ENCODE data around the gene CPPED1. TPM values are rescaled to one million over a fixed set of nuclear protein-coding genes. Genes with fewer than 3 reads are reported as not detected.

CPPED1 gene
- total and polyA plus RNA-seq, 8 donors = 9.1 to 33.3 (median 9.8) TPM

GRCh38 chr16:12747827-12748226, 55.9 kb downstream of the CPPED1 start:
- TF ChIP-seq, protein P1, sequence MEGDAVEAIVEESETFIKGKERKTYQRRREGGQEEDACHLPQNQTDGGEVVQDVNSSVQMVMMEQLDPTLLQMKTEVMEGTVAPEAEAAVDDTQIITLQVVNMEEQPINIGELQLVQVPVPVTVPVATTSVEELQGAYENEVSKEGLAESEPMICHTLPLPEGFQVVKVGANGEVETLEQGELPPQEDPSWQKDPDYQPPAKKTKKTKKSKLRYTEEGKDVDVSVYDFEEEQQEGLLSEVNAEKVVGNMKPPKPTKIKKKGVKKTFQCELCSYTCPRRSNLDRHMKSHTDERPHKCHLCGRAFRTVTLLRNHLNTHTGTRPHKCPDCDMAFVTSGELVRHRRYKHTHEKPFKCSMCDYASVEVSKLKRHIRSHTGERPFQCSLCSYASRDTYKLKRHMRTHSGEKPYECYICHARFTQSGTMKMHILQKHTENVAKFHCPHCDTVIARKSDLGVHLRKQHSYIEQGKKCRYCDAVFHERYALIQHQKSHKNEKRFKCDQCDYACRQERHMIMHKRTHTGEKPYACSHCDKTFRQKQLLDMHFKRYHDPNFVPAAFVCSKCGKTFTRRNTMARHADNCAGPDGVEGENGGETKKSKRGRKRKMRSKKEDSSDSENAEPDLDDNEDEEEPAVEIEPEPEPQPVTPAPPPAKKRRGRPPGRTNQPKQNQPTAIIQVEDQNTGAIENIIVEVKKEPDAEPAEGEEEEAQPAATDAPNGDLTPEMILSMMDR (IDR thresholded peaks at IDR 0.05) = no peak
- intact Hi-C loops (cut with DNase I) = no loop called here
- no peak for DNase-seq
- Histone ChIP-seq H3K36me3 (no peaks in the 10 kb centered on the region), H3K27ac (no peak overlapping the region), H3K4me3 (no peak overlapping the region), H3K27me3 (no peaks in the 10 kb centered on the region), H3K9me3 (peaks cover 4 to 11% of the 10 kb centered on the region in 2 donors), H3K4me1 (no peaks in the 10 kb centered on the region)
- no peak for ATAC-seq

- DNase-seq (no peak), ATAC-seq (no peak)
- no peaks in the 10 kb centered on the region for H3K27me3 ChIP-seq
- TF ChIP-seq, protein P1 (IDR thresholded peaks at IDR 0.05) = no peak
- no peaks in the 10 kb centered on the region for H3K36me3 ChIP-seq
- H3K4me3 ChIP-seq = no peak overlapping the region
- intact Hi-C loops (cut with DNase I) = no loop called here
- H3K27ac ChIP-seq = no peak overlapping the region
- H3K4me1 ChIP-seq = no peaks in the 10 kb centered on the region
- peaks cover 4 to 11% of the 10 kb centered on the region in 2 donors for H3K9me3 ChIP-seq
Observed at GRCh38 chr16:12747261-12747660, 56.4 kb downstream of the CPPED1 start.

DNA sequence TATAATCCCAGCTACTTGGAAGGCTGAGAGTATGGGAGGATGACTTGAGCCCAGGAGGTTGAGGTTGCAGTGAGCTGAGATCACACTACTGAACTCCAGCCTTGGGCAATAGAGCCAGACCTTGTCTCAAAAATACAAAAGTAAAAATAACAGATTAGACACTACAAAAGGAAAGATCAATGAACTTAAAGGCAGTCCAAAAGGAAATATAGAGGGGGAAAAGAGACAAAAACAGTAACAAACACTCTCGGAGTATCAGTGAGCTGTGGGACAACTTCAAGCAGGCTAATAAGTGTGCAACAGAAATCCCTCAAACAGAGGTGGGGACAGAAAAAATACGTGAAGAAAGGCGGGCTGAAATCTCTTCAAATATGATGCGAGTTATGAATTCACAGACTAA, 58.8 kb downstream of the CPPED1 start:
- no peaks in the 10 kb centered on the region for H3K4me1 ChIP-seq
- H3K27ac ChIP-seq = no peak overlapping the region
- DNase-seq (no peak), ATAC-seq (no peak)
- H3K27me3 ChIP-seq = no peaks in the 10 kb centered on the region
- peaks cover 4 to 11% of the 10 kb centered on the region in 2 donors for H3K9me3 ChIP-seq
- TF ChIP-seq, protein P1 (IDR thresholded peaks at IDR 0.05) = no peak
- intact Hi-C loops (cut with DNase I) = no loop called here
- H3K36me3 ChIP-seq = peaks cover 0 to 16% of the 10 kb centered on the region in 2 donors
- no peak overlapping the region for H3K4me3 ChIP-seq

DNA sequence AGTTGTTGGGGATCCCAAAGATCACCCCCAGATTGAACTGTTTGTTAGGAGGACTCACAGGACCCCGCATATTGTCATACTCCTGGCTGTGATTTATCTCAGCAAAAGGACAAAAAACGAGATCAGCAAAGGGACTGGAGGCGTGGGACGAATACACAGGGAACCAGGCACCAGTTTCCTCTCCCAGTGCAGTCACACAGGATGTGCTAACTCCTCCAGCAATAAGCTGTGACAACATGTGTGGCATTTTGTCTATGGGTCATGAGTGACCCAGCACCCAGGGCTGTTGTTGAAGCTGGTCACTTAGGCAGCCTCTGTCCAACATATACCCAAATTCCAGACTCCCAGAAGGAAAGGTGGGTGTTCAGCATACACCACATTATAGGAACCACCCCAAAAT, 60.9 kb downstream of the CPPED1 start:
- Histone ChIP-seq H3K9me3 (peaks cover 4 to 11% of the 10 kb centered on the region in 2 donors), H3K27me3 (no peaks in the 10 kb centered on the region), H3K36me3 (peaks cover 0 to 23% of the 10 kb centered on the region in 2 donors), H3K4me1 (no peaks in the 10 kb centered on the region), H3K4me3 (no peak overlapping the region), H3K27ac (no peak overlapping the region)
- intact Hi-C loops (cut with DNase I) = no loop called here
- TF ChIP-seq, protein P1 (IDR thresholded peaks at IDR 0.05) = no peak
- ATAC-seq = no peak
- no peak for DNase-seq

- H3K27me3 ChIP-seq = no peaks in the 10 kb centered on the region
- DNase-seq = no peak
- intact Hi-C loops (cut with DNase I) = no loop called here
- no peak overlapping the region for H3K27ac ChIP-seq
- TF ChIP-seq, protein P1 (IDR thresholded peaks at IDR 0.05) = no peak
- no peaks in the 10 kb centered on the region for H3K4me1 ChIP-seq
- peaks cover 0 to 35% of the 10 kb centered on the region in 2 donors for H3K36me3 ChIP-seq
- H3K4me3 ChIP-seq = no peak overlapping the region
- ATAC-seq = no peak
- H3K9me3 ChIP-seq = peaks cover 4 to 11% of the 10 kb centered on the region in 2 donors
Observed at GRCh38 chr16:12740986-12741610, 62.6 kb downstream of the CPPED1 start.
